ENCODE results near the gene STEAP1. TPM values are rescaled to one million over a fixed set of nuclear protein-coding genes. Genes with fewer than 3 reads are reported as not detected.

Gene STEAP1
- total RNA-seq, 2 donors from 2014 or later: 19.2 to 22.0 TPM

GRCh38 chr7:90173127-90173844, 19.0 kb downstream of the STEAP1 start:
- Histone ChIP-seq H3K27ac (peak overlapping the region; percentile 25), H3K4me3 (no peak overlapping the region), H3K36me3 (no peaks in the 10 kb centered on the region), H3K9ac (ENCODE audit: low read depth in 2 of 2, low read length in 2 of 2) (peak overlapping the region in 1 of 2 donors; percentile 38), H3K27me3 (no peaks in the 10 kb centered on the region), H3K4me1 (no peaks in the 10 kb centered on the region), H3K9me3 (no peaks in the 10 kb centered on the region)
- TF ChIP-seq CTCF (IDR thresholded peaks at IDR 0.05): no peak
- intact Hi-C loops (cut with DNase I): no loop called here
- no peak for DNase-seq

GRCh38 chr7:90175667-90176066, 21.4 kb downstream of the STEAP1 start:
- Histone ChIP-seq H3K9ac (ENCODE audit: low read depth in 2 of 2, low read length in 2 of 2) (no peak overlapping the region), H3K36me3 (no peaks in the 10 kb centered on the region), H3K27me3 (no peaks in the 10 kb centered on the region), H3K9me3 (no peaks in the 10 kb centered on the region), H3K4me1 (no peaks in the 10 kb centered on the region), H3K27ac (no peak overlapping the region), H3K4me3 (no peak overlapping the region)
- intact Hi-C loops (cut with DNase I): no loop called here
- TF ChIP-seq CTCF (IDR thresholded peaks at IDR 0.05): no peak
- no peak for DNase-seq

- Histone ChIP-seq H3K9me3 (no peaks in the 10 kb centered on the region), H3K4me1 (no peaks in the 10 kb centered on the region), H3K4me3 (no peak overlapping the region), H3K36me3 (no peaks in the 10 kb centered on the region), H3K27me3 (no peaks in the 10 kb centered on the region), H3K9ac (ENCODE audit: low read depth in 2 of 2, low read length in 2 of 2) (no peak overlapping the region), H3K27ac (no peak overlapping the region)
- intact Hi-C loops (cut with DNase I): no loop called here
- DNase-seq: no peak
- no peak for TF ChIP-seq CTCF (IDR thresholded peaks at IDR 0.05)
Measured at GRCh38 chr7:90176195-90176594, 21.9 kb downstream of the STEAP1 start.

GRCh38 chr7:90178166-90178565, 23.9 kb downstream of the STEAP1 start:
- Histone ChIP-seq H3K9me3 (no peaks in the 10 kb centered on the region), H3K36me3 (no peaks in the 10 kb centered on the region), H3K27me3 (no peaks in the 10 kb centered on the region), H3K9ac (ENCODE audit: low read depth in 2 of 2, low read length in 2 of 2) (no peak overlapping the region), H3K27ac (no peak overlapping the region), H3K4me3 (no peak overlapping the region), H3K4me1 (no peaks in the 10 kb centered on the region)
- intact Hi-C loops (cut with DNase I): no loop called here
- no peak for DNase-seq
- no peak for TF ChIP-seq CTCF (IDR thresholded peaks at IDR 0.05)

GRCh38 chr7:90178679-90179278, 24.5 kb downstream of the STEAP1 start:
- H3K9me3 ChIP-seq: no peaks in the 10 kb centered on the region
- intact Hi-C loops (cut with DNase I): no loop called here
- no peak overlapping the region for H3K9ac ChIP-seq (ENCODE audit: low read depth in 2 of 2, low read length in 2 of 2)
- no peak for DNase-seq
- H3K4me3 ChIP-seq: no peak overlapping the region
- no peaks in the 10 kb centered on the region for H3K27me3 ChIP-seq
- no peaks in the 10 kb centered on the region for H3K36me3 ChIP-seq
- no peak for TF ChIP-seq CTCF (IDR thresholded peaks at IDR 0.05)
- H3K27ac ChIP-seq: no peak overlapping the region
- H3K4me1 ChIP-seq: no peaks in the 10 kb centered on the region
